GM19468 (cell line): ENCODE results near the gene ARHGAP30.
"Not testable (repeated sequence)": the region's sequence is repeated elsewhere in the genome, so short reads cannot be mapped to it uniquely, and the experiment has no call there.

Source experiments
- ATAC-seq: cut with Tn5 transposase; IDR thresholded peaks from one replicate; pipeline ENCODE4 v1.9.1; 2021; ENCODE audit warnings: mild to moderate bottlenecking, moderate library complexity, moderate number of reproducible peaks; ENCODE audit not compliant: unreplicated experiment; ENCODE audit errors: extremely low read depth

Gene ARHGAP30

GRCh38 chr1:161045736-161046604 is 23.7 kb downstream of the ARHGAP30 start, which contains the start of gene USF1:
USF1 (minus strand) TSS chr1:161045977; CDS start chr1:161043275, 2,702 bp downstream.
- peak; percentile 35 for ATAC-seq

- peak; percentile 18 for ATAC-seq
Observed at GRCh38 chr1:161044908-161045735, 24.6 kb downstream of the ARHGAP30 start.

- no peak for ATAC-seq
Observed at GRCh38 chr1:161044535-161044907, 25.2 kb downstream of the ARHGAP30 start.

DNA sequence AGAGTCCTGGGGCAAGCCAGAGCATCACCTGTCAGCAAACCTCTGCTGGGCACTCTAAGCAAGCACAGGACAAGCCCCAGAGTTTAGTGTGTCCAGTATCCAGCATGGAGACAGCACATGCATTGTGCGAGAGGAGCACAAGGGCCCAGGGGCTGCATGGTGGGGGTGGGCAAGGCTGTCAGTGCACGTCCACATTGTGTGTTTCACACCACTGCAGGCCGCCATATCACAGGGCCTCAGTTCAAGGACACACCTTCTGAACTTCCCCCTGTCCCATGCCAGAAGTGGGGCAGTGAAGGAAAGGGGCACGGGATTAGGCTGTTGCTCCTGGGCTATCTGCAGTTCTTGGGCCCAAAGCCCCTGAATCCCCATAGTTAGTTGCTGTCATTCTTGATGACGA is 30.1 kb downstream of the ARHGAP30 start:
- ATAC-seq, result no peak

GRCh38 chr1:161039154-161039545 is 30.5 kb downstream of the ARHGAP30 start:
- ATAC-seq, result no peak

- peak; percentile 44 for ATAC-seq
Observed at GRCh38 chr1:161038523-161039153, 31.1 kb downstream of the ARHGAP30 start, which contains the start of gene TSTD1. TSTD1 (minus strand) TSS chr1:161038964; CDS start chr1:161038889, 75 bp downstream.

- no peak for ATAC-seq
Observed at GRCh38 chr1:161037661-161038522, 31.8 kb downstream of the ARHGAP30 start.

DNA sequence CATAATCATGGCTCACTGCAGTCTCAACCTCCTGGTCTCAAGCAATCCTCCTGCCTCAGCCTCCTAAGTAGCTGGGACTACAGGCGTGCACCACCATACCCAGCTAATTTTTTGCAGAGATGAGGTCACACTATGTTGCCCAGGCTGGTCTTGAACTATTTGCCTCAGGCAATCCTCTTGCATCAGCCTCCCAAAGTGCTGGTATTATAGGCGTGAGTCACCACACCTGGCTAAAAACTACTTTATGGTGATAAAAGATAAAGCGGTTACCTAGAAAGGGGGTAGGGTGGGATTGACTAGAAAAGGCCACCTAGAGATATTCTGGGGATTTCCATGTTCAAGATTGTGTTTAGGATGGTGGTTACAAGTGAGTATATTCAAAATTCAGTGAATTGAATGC is 35.9 kb downstream of the ARHGAP30 start:
- ATAC-seq, result no peak

DNA sequence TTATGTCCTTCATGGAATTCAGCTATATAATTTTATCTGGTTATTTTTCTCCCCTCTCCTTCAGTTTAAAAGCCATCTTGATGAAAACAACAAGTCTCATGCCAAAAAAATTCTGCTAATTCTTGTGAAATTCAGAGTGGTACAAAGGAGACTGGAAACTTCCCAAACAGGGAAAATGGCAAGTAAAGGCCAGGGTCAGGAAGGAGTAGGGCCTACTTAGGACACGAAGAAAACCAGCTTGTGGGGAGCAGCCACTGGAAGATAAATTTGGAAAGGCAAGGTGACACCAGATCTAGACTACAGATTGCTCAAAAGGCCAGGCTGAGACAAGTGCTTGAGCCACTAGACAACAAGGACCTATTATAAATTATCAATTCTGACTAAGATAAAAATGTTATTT is 37.3 kb downstream of the ARHGAP30 start:
- ATAC-seq, result no peak

- no peak for ATAC-seq
Observed at GRCh38 chr1:161031874-161032273, 37.8 kb downstream of the ARHGAP30 start.

- not testable (repeated sequence) for ATAC-seq
Observed at GRCh38 chr1:161029466-161029865, 40.2 kb downstream of the ARHGAP30 start.

GRCh38 chr1:161026954-161027353 is 42.7 kb downstream of the ARHGAP30 start:
- ATAC-seq, result not testable (repeated sequence)

- ATAC-seq, result not testable (repeated sequence)
Observed at GRCh38 chr1:161022432-161022831, 47.3 kb downstream of the ARHGAP30 start.

DNA sequence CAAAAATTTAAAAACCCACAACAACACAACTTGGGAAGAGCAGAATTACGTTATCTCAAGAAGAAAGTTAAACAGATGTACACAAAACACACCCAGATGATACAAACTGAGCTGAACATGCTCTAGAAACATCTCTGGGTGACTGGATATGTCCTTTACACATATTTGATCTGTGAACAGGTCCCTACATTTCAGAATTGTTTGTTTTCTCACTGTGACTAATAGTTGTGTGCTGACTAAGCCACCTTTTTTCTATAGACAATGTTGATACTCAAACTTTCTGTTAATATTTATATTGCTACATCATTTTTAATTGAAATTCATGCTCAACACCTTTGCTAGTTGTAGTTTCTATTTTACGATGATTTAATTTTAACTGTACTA is 47.7 kb downstream of the ARHGAP30 start:
- no peak for ATAC-seq

DNA sequence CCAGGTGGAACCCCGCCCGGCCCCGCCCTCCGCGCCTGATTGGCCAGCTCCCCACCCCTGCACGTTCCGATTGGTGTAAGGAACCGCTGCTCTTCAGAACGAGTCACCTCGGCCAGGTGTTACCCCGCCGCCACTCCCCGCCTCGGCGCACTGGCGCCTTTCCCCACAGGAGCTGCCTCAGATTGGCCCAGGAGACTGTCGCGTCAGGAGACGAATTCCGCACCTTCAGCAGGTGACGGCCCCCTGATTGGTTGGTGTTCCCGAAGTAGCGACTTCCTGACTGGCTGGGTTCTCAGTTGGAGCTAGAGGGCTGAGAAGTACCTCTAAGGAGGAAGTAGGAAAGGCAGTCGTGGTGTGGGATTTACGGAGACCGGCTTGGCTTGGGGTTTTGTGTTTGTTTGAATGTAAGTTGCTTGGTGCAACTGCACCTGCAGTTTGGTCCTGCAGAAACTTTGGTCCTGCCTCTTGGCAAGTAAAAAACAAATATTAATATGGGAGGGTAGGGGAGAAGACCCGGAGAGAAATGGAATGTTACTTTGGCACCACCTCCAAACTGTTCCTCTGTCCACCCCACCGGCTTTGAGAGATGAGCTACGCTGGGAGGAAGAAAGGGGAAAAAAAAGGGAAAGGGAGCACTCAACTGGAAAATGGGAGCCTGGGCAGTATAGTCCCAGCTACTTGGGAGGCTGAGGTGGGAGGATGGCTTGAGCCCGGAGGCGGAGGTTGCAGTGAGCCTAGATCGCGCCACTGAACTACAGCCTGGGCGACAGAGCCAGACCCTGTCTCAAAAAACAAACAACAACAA is 48.3 kb downstream of the ARHGAP30 start:
- peak; percentile 69 for ATAC-seq

DNA sequence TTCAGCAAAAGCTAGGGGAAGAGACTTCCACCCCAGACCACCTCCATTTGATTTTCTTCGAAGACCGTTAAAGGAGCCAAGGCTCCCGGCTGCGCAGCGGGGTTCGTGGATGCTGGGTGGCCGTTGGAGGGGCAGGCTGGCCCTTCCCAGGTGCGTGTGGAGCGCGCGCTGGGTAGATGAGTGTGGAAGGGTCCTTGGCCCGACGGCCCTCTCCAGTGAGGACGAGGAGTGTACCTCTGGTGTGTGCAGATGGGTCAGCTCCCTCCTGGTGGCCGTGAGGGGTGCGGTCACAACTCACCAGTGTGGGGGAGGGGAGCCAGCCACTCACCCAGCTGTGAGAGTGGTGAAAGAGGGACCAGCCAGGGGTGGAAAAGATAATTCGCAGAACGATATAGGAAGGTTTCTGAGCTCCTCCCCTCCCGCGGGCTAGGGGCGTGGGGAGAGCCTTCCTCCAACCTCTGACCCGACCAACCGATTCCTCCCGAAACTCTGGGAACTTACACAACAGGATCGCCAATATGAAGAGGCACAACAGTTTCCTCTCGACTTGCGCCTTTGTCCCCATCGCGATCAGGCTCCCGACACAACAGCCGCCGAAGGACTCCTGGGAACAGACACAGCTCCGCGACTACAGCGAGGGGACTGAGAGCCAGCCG is 49.1 kb downstream of the ARHGAP30 start, which contains the start of gene F11R:
TSS of gene F11R (minus strand) at position 644 of the 656 bp plus-strand sequence. CDS start at position 565, 79 bp downstream.
- no peak for ATAC-seq

GRCh38 chr1:161019751-161020495 is 49.8 kb downstream of the ARHGAP30 start:
- no peak for ATAC-seq
